Smooth muscle cell (in vitro differentiated cells): ENCODE data around the gene CMTM1. TPM values are rescaled to one million over a fixed set of nuclear protein-coding genes. Genes with fewer than 3 reads are reported as not detected.

Experiments used
- DNase-seq: peaks from one replicate; lab custom pipeline; 2025; ENCODE audit not compliant: unreplicated experiment; lab: John Stamatoyannopoulos, UW
- H2AFZ ChIP-seq: fragments of 200-600 bp; sonication (generic); 2 replicates; pipeline ENCODE4 v1.6.0; 2016; ENCODE audit warnings: antibody characterized with exemption, low read depth, mild to moderate bottlenecking
- H3F3A ChIP-seq: fragments of 200-600 bp; sonication (generic); 2 replicates; pipeline ENCODE4 v1.6.0; 2017; ENCODE audit warnings: antibody characterized with exemption, low read depth
- H3K27ac ChIP-seq: fragments of 200-600 bp; sonication (generic); 2 replicates; pipeline ENCODE4 v1.5.1; 2016; ENCODE audit warnings: low read depth, mild to moderate bottlenecking
- H3K27me3 ChIP-seq: fragments of 200-600 bp; sonication (generic); 2 replicates; pipeline ENCODE4 v1.6.1; 2016; ENCODE audit warnings: low read depth, mild to moderate bottlenecking
- H3K36me3 ChIP-seq: fragments of 200-600 bp; sonication (generic); 2 replicates; pipeline ENCODE4 v1.5.1; 2016; ENCODE audit warnings: low read depth
- H3K4me1 ChIP-seq: fragments of 200-600 bp; sonication (generic); 2 replicates; pipeline ENCODE4 v1.5.1; 2016; ENCODE audit warnings: low read depth
- H3K4me2 ChIP-seq: fragments of 200-600 bp; sonication (generic); 2 replicates; pipeline ENCODE4 v1.6.0; 2016; ENCODE audit warnings: mild to moderate bottlenecking
- H3K4me3 ChIP-seq: fragments of 200-600 bp; sonication (generic); 2 replicates; pipeline ENCODE4 v1.5.1; 2016; ENCODE audit warnings: mild to moderate bottlenecking
- H3K79me2 ChIP-seq: fragments of 200-600 bp; sonication (generic); 2 replicates; pipeline ENCODE4 v1.6.0; 2016; ENCODE audit warnings: low read depth, mild to moderate bottlenecking
- H3K9ac ChIP-seq: fragments of 200-600 bp; sonication (generic); 2 replicates; pipeline ENCODE4 v1.6.0; 2016; ENCODE audit warnings: low read depth
- H3K9me3 ChIP-seq: fragments of 200-600 bp; sonication (generic); replicated peaks from 2 replicates; pipeline ENCODE4 v1.5.1; 2016; ENCODE audit warnings: low read depth
- H4K20me1 ChIP-seq: fragments of 200-600 bp; sonication (generic); 2 replicates; pipeline ENCODE4 v1.6.0; 2016; ENCODE audit warnings: low read depth
- WGBS: methylation state at CpG from one replicate; pipeline ENCODE4 v1.1.7; 2016; ENCODE audit warnings: low lambda C conversion rate; 5-methylcytosine and 5-hydroxymethylcytosine counted together
- polyA plus RNA-seq: library from polyadenylated mRNA; unstranded; fragments of >200 nt; fragmentation: Nextera tagmentation; extraction: Ambion mirVana; gene quantifications from 2 replicates; pipeline ENCODE4 v1.2.1, GENCODE V29; 2016
- total RNA-seq: library from RNA; depleted of rRNA; stranded (reverse); fragments of >200 nt; gene quantifications from 2 replicates; pipeline ENCODE4 v1.2.3, GENCODE V29; 2014
- TF ChIP-seq, protein P1 (sequence below): fragments of 200-600 bp; sonication (generic); IDR thresholded peaks from 2 replicates; pipeline ENCODE4 v1.5.1; 2017; ENCODE audit warnings: borderline replicate concordance, mild to moderate bottlenecking, antibody characterized with exemption; ENCODE audit not compliant: insufficient read depth, poor library complexity, severe bottlenecking

The CMTM1 gene
- total and polyA plus RNA-seq, 2 experiments from 2014 or later = 0.27 to 2.5 TPM

DNA sequence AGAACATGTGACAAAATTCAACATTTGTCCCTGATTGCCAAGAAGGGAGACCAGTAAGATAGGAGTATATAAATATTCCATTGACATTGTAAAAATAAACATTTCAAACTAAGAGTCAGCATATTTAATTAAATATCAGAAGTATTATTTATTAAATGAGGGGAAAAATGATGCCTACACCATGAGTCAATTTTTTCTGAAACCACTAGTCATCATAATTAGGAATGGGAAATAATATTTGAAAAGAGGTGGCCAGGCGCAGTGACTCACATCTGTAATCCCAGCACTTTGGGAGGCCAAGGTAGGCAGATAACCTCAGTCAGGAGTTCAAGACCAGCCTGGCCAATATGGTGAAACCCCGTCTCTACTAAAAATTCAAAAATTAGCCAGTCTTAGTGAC lies 2.1 kb downstream of the CMTM1 start:
- Histone ChIP-seq H4K20me1 (no peaks in the 10 kb centered on the region), H3K4me3 (no peak overlapping the region), H3K36me3 (no peaks in the 10 kb centered on the region), H3K27ac (peak overlapping the region; percentile 79), H3F3A (peaks cover 15% of the 10 kb centered on the region), H3K79me2 (no peaks in the 10 kb centered on the region), H3K9me3 (no peaks in the 10 kb centered on the region), H3K4me1 (peaks cover 11% of the 10 kb centered on the region), H2AFZ (no peak overlapping the region), H3K9ac (no peak overlapping the region), H3K27me3 (no peaks in the 10 kb centered on the region), H3K4me2 (peak overlapping the region; percentile 59)
- no peak for DNase-seq
- WGBS = 92% methylated on average over 2 of the region's 2 CpGs
- TF ChIP-seq, protein P1, sequence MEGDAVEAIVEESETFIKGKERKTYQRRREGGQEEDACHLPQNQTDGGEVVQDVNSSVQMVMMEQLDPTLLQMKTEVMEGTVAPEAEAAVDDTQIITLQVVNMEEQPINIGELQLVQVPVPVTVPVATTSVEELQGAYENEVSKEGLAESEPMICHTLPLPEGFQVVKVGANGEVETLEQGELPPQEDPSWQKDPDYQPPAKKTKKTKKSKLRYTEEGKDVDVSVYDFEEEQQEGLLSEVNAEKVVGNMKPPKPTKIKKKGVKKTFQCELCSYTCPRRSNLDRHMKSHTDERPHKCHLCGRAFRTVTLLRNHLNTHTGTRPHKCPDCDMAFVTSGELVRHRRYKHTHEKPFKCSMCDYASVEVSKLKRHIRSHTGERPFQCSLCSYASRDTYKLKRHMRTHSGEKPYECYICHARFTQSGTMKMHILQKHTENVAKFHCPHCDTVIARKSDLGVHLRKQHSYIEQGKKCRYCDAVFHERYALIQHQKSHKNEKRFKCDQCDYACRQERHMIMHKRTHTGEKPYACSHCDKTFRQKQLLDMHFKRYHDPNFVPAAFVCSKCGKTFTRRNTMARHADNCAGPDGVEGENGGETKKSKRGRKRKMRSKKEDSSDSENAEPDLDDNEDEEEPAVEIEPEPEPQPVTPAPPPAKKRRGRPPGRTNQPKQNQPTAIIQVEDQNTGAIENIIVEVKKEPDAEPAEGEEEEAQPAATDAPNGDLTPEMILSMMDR = no peak

DNA sequence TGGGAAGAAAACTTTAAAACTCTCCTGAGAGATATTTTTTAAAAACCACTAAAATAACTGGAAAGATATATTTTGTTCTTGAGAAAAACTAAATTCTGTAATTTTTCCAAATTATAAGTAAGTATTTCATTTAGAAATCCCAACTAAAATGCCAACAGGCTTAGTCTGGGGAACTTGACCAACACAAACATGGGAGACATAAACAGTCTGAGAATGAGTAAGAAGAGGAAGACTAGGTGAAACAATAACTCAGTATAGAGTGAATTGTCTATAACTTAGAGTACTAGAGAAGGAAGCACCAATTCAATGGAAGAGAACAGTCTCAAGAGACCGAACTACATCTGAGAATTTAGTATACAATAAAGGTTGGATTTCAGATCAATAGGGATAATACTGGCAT lies 2.9 kb downstream of the CMTM1 start:
- TF ChIP-seq, protein P1 = no peak

DNA sequence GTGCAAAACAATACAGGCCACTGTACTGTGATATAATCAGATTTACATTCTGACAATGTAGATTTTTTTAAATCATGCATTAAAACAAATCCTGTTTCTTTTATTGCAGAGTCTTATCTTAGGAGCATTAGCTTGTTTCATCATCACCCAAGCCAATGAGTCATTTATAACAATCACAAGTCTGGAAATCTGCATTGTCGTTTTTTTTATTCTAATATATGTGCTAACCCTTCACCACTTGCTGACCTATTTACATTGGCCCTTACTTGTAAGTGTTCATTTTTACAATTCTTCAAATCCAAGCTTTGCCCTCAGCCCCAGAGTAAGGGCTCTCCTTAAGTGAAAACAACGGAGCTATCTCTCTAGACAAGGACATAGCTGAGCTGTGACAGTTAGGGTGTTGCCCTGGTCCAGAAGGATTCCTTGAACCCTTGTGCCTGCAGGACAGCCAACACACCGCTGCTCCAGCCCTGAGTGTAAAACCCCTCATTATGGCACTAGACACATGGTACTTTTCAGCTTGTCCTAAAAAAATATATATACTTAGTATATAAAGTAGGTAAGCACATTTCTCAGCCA lies 3.7 kb downstream of the CMTM1 start:
- peak overlapping the region; percentile 79 for H3K27ac ChIP-seq
- no peaks in the 10 kb centered on the region for H3K36me3 ChIP-seq
- peaks cover 11% of the 10 kb centered on the region for H3K4me1 ChIP-seq
- no peak overlapping the region for H2AFZ ChIP-seq
- no peaks in the 10 kb centered on the region for H3K27me3 ChIP-seq
- no peak overlapping the region for H3K4me3 ChIP-seq
- H3K79me2 ChIP-seq = no peaks in the 10 kb centered on the region
- TF ChIP-seq, protein P1 = no peak
- H4K20me1 ChIP-seq = no peaks in the 10 kb centered on the region
- peaks cover 15% of the 10 kb centered on the region for H3F3A ChIP-seq
- DNase-seq = no peak
- no peak overlapping the region for H3K9ac ChIP-seq
- 15% methylated on average over 3 of the region's 3 CpGs for WGBS
- no peaks in the 10 kb centered on the region for H3K9me3 ChIP-seq
- peak overlapping the region; percentile 59 for H3K4me2 ChIP-seq

More for the DNA sequence above, 2.9 kb downstream of the CMTM1 start:
- Histone ChIP-seq H3K4me2 (peak overlapping the region; percentile 59), H3K27ac (peak overlapping the region; percentile 79), H2AFZ (no peak overlapping the region), H3K9me3 (no peaks in the 10 kb centered on the region), H3K27me3 (no peaks in the 10 kb centered on the region), H3F3A (peaks cover 15% of the 10 kb centered on the region), H3K9ac (no peak overlapping the region), H4K20me1 (no peaks in the 10 kb centered on the region), H3K4me3 (no peak overlapping the region), H3K4me1 (peaks cover 11% of the 10 kb centered on the region), H3K79me2 (no peaks in the 10 kb centered on the region), H3K36me3 (no peaks in the 10 kb centered on the region)
- 96% methylated on average over 1 of the region's 1 CpG for WGBS
- no peak for DNase-seq

DNA sequence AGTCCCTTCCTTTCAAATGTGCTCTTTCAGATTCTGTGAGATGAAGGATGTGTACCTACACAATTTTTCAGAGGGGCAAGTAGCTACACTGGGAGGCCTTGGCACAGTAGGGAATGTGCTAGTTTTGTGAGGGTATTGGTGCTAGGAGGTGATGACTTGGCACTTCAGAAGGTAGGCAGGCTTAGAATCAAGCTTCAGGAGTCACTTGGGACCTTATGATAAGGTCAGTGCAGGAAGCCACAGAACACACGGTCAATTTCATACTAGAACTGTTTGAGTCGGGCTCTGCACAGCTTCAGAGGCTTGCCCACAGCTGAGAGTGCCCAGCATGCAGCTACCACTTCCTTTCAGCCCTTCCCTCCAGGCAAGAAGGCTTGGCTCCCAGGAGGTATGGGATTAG lies 6.1 kb downstream of the CMTM1 start:
- Histone ChIP-seq H2AFZ (no peak overlapping the region), H3K36me3 (no peaks in the 10 kb centered on the region), H3K4me2 (no peak overlapping the region), H3K9me3 (no peaks in the 10 kb centered on the region), H4K20me1 (no peaks in the 10 kb centered on the region), H3F3A (peaks cover 15% of the 10 kb centered on the region), H3K9ac (no peak overlapping the region), H3K79me2 (no peaks in the 10 kb centered on the region), H3K4me3 (no peak overlapping the region), H3K27ac (no peak overlapping the region), H3K4me1 (peaks cover 11% of the 10 kb centered on the region), H3K27me3 (peaks cover 12% of the 10 kb centered on the region)
- no peak for DNase-seq
- TF ChIP-seq, protein P1 = no peak
- WGBS = 82% methylated on average over 2 of the region's 2 CpGs
